WI38 (cell line): ENCODE results near the gene URM1.

Experiments
- H3K4me3 ChIP-seq: 2 replicates; pipeline ENCODE4 v1.5.1; 2011; ENCODE audit warnings: low read depth, mild to moderate bottlenecking, control low read depth, low read length
- CTCF ChIP-seq: IDR thresholded peaks from 2 replicates; pipeline ENCODE4 v1.5.1; 2012; ENCODE audit warnings: low read depth, mild to moderate bottlenecking, control low read depth, low read length

The URM1 gene

GRCh38 chr9:128399861-128400260 lies 28.7 kb downstream of the URM1 start:
- no peak overlapping the region for H3K4me3 ChIP-seq

GRCh38 chr9:128404560-128404959 lies 33.4 kb downstream of the URM1 start:
- TF ChIP-seq CTCF = no peak
- no peak overlapping the region for H3K4me3 ChIP-seq

More at GRCh38 chr9:128399861-128400260, 28.7 kb downstream of the URM1 start:
- no peak for TF ChIP-seq CTCF

GRCh38 chr9:128405077-128405779 lies 34.1 kb downstream of the URM1 start:
- no peak for TF ChIP-seq CTCF
- no peak overlapping the region for H3K4me3 ChIP-seq

GRCh38 chr9:128405780-128406171 lies 34.6 kb downstream of the URM1 start:
- TF ChIP-seq CTCF = no peak
- H3K4me3 ChIP-seq = no peak overlapping the region

GRCh38 chr9:128406848-128407391 lies 35.7 kb downstream of the URM1 start:
- no peak for TF ChIP-seq CTCF
- no peak overlapping the region for H3K4me3 ChIP-seq

GRCh38 chr9:128408963-128409431 lies 37.8 kb downstream of the URM1 start:
- no peak overlapping the region for H3K4me3 ChIP-seq

More at GRCh38 chr9:128408963-128409431, 37.8 kb downstream of the URM1 start:
- TF ChIP-seq CTCF = no peak
